HG02840 (cell line): ENCODE data around the gene C1QL1.

ENCODE experiments used
- ATAC-seq: cut with Tn5 transposase; IDR thresholded peaks from one replicate; pipeline ENCODE4 v1.9.1; 2021; ENCODE audit warnings: mild to moderate bottlenecking, moderate library complexity, moderate number of reproducible peaks; ENCODE audit not compliant: unreplicated experiment, low FRiP score

The C1QL1 gene

GRCh38 chr17:44917456-44917855 is 50.6 kb downstream of the C1QL1 start:
- ATAC-seq, result no peak

GRCh38 chr17:44916781-44917241 is 51.3 kb downstream of the C1QL1 start:
- ATAC-seq, result no peak

- ATAC-seq, result no peak
Measured at GRCh38 chr17:44915862-44916780, 52.0 kb downstream of the C1QL1 start.

GRCh38 chr17:44915321-44915726 is 52.8 kb downstream of the C1QL1 start, which contains the start of gene GFAP:
Gene GFAP (minus strand): TSS chr17:44915500. CDS start chr17:44915486, 14 bp downstream.
- ATAC-seq, result no peak

DNA sequence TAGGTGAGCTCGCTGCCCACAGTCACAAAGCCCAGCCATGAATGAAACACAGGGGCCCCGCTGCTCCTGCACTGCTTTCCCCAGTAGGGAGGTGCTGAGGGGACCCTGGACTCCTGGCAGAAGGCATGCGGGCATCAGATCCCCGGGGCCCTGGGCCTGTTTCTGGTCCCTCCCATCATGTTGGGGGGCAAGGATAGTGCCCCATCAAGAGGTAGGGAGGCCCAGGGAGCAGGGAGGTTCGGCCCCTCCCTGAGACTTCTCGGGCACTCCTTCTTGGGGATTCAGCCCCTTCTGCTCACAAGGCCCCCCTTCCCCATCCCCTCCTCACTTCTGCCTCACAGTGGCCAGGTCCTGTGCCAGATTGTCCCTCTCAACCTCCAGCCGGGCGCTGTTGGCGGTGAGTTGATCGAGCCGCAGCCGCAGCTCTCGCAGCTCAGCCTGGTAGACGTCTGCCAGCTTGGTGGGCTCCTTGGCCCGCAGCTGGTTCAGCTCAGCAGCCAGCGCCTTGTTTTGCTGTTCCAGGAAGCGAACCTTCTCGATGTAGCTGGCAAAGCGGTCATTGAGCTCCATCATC is 53.3 kb downstream of the C1QL1 start:
- ATAC-seq, result no peak

GRCh38 chr17:44914148-44914547 is 54.0 kb downstream of the C1QL1 start:
- no peak for ATAC-seq

- ATAC-seq, result no peak
Measured at GRCh38 chr17:44913676-44914075, 54.4 kb downstream of the C1QL1 start.

GRCh38 chr17:44912763-44913544 is 55.1 kb downstream of the C1QL1 start:
- ATAC-seq, result no peak

DNA sequence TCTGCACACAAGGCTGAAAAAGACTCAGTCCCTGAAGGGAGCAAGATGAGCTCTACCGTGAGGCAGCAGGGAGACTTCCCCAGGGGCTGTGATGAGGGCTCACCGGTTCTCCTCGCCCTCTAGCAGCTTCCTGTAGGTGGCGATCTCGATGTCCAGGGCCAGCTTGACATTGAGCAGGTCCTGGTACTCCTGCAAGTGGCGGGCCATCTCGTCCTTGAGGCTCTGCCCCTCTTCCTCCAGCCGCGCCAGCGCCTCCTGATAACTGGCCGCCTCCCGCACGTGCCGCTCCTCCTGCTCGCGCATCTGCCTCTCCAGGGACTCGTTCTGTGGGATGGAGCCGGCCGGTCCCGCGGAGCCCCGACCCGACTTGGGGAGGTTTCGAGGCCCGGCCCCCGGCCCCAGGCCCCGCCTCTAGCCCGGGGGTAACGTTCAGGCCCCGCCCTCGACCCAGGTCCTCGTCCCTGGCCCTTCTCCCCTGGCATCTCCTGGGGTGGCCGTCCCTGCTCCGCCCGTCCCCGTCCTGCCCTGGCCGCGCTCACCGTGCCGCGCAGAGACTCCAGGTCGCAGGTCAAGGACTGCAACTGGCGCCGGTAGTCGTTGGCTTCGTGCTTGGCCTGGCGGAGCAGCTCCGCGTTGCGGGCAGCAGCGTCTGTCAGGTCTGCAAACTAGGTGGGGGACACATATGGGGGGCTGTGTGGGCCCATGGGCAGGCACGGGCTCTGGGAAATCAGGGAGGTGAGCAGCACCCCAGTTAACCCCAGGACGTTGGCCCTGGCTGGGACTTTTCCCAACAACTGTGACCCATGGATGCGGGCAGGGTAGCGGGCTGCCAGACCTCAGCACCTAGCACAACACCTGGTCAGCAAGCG is 56.7 kb downstream of the C1QL1 start:
- ATAC-seq, result no peak

DNA sequence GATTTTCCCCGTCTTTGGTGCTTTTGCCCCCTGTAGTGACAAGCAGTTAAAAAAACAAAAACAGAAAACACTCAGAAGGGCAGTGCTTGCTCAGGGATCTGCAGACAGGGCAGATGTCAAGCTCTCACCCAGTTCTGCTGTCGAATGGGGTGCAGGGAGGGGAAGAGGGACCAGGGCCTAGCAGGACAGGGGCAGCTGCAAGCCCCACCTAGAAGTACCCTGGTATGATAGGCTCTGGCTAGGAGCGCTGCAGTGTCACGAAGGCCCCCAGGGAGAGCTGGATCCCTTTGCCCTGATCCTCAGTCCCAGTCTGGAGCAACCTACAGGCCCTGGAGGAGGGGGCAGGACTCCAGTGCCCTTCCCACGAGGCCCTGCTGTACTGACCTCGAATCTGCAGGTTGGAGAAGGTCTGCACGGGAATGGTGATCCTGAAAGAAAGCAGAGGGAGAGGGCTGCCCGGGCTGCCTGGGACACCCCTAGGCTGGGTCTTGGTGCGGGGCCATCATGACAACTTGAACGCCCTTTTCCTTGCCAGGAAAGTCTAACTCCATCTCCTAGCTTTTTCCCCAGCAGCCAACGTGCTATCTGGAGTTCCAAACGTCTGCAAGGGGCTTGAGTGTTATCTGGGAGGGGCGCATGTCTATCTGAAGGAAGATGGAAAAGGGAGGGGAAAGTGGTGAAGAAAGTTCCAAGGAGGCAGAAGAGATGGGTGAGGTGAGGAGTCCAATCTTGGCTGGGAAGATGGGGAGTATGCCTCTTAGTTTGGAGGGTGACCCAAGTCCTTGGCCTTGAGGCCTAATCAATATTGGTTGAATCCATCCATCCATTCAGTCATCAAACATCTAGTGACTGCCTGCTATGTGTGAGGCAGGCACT is 57.6 kb downstream of the C1QL1 start:
- no peak for ATAC-seq
